HEK293T (cell line): ENCODE results near the gene CRYBB1.

Source experiments
- BHLHE40 ChIP-seq: fragments of 450-650 bp; IDR thresholded peaks from 2 replicates; pipeline ENCODE4 v1.6.1; 2016; ENCODE audit warnings: mild to moderate bottlenecking, moderate library complexity, borderline replicate concordance
- FOXK2 ChIP-seq: fragments of 450-650 bp; IDR thresholded peaks from 2 replicates; pipeline ENCODE4 v1.6.1; 2016; ENCODE audit warnings: mild to moderate bottlenecking
- HDGF ChIP-seq: fragments of 450-650 bp; IDR thresholded peaks from 2 replicates; pipeline ENCODE4 v1.6.1; 2017; ENCODE audit warnings: antibody characterized with exemption, borderline replicate concordance
- LEF1 ChIP-seq: fragments of 450-650 bp; IDR thresholded peaks from 2 replicates; pipeline ENCODE4 v1.6.1; 2017; ENCODE audit warnings: mild to moderate bottlenecking, borderline replicate concordance
- SP1 ChIP-seq: fragments of 450-650 bp; IDR thresholded peaks from 2 replicates; pipeline ENCODE4 v1.6.1; 2017
- ZNF384 ChIP-seq: fragments of 450-650 bp; IDR thresholded peaks from 2 replicates; pipeline ENCODE4 v1.6.1; 2016
- TF ChIP-seq, protein P1 (sequence below): fragments of 450-650 bp; IDR thresholded peaks from 2 replicates; pipeline ENCODE4 v1.6.1; 2016

DNA sequence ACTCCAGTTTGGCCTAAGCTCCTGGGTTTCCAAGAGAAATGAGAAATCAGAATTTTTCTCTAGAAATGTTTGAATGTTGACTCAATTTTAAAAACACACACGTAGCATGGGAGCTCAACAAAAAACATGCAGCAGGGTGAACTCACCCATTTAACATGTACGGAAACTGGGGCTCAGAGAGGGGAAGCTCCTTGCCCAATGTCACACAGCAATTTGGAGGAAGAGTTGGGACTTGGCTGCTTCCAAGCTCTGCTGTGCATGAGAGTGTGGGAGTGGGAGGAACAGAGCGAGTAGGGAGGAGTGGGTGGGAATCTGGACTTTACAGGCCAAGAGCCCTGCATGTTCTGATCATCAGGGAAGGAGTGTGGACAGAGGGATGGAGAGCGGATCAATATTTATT lies 33.8 kb downstream of the CRYBB1 start:
- TF ChIP-seq BHLHE40: no peak
- no peak for TF ChIP-seq HDGF
- no peak for TF ChIP-seq SP1
- TF ChIP-seq ZNF384: no peak
- no peak for TF ChIP-seq LEF1
- no peak for TF ChIP-seq FOXK2
- TF ChIP-seq, protein P1, sequence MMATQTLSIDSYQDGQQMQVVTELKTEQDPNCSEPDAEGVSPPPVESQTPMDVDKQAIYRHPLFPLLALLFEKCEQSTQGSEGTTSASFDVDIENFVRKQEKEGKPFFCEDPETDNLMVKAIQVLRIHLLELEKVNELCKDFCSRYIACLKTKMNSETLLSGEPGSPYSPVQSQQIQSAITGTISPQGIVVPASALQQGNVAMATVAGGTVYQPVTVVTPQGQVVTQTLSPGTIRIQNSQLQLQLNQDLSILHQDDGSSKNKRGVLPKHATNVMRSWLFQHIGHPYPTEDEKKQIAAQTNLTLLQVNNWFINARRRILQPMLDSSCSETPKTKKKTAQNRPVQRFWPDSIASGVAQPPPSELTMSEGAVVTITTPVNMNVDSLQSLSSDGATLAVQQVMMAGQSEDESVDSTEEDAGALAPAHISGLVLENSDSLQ: no peak
